Body of pancreas (tissue), 4 donors: ENCODE measurements around the gene RASA4B.
"Not testable (repeated sequence)": the region's sequence is repeated elsewhere in the genome, so short reads cannot be mapped to it uniquely, and the experiment has no call there.

Experiments used
- POLR2A ChIP-seq, 3 donors: fragments of 450-650 bp; IDR thresholded peaks; one replicate each; pipeline ENCODE4 v1.6.1; 2016; ENCODE audit warnings: antibody characterized with exemption in 3 of 3, mild to moderate bottlenecking in 2 of 3
- TF ChIP-seq, protein P1 (sequence below), 7 experiments: fragments of 450-650 bp in 4 of 7; fragments of 200-600 bp in 3 of 7; sonication (generic) in 3 of 7; IDR thresholded peaks; one replicate each; pipeline ENCODE4 v1.5.1; 2016 to 2019; ENCODE audit warnings: antibody characterized with exemption in 7 of 7

DNA sequence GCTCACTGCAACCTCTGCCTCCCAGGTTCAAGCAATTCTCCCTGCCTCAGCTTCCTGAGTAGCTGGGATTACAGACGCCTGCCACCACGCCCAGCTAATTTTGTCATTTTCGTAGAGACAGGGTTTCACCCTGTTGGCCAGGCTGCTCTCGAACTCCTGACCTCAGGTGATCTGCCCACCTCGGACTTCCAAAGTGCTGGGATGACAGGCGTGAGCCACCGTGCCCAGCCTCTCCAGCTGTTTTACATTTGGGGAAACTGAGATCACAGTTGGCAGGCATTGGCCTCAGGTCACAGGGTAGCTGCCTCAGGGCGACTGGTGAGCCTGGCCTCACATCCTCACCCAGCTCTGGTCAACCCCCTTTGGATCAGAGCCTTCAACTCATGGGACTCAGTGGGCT, 7.0 kb downstream of the RASA4B start:
- TF ChIP-seq, protein P1, sequence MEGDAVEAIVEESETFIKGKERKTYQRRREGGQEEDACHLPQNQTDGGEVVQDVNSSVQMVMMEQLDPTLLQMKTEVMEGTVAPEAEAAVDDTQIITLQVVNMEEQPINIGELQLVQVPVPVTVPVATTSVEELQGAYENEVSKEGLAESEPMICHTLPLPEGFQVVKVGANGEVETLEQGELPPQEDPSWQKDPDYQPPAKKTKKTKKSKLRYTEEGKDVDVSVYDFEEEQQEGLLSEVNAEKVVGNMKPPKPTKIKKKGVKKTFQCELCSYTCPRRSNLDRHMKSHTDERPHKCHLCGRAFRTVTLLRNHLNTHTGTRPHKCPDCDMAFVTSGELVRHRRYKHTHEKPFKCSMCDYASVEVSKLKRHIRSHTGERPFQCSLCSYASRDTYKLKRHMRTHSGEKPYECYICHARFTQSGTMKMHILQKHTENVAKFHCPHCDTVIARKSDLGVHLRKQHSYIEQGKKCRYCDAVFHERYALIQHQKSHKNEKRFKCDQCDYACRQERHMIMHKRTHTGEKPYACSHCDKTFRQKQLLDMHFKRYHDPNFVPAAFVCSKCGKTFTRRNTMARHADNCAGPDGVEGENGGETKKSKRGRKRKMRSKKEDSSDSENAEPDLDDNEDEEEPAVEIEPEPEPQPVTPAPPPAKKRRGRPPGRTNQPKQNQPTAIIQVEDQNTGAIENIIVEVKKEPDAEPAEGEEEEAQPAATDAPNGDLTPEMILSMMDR (IDR thresholded peaks at IDR 0.05): not testable (repeated sequence)
- not testable (repeated sequence) for TF ChIP-seq POLR2A (IDR thresholded peaks at IDR 0.05)
